GM12878 (cell line): Measurements from ENCODE around the gene HDAC2.

ENCODE experiments used
- ASH2L ChIP-seq: fragments of 300-600, 200-600 bp; sonication (generic); IDR thresholded peaks from 2 replicates; pipeline ENCODE4 v1.6.1; 2017; ENCODE audit warnings: low read depth, mild to moderate bottlenecking, borderline replicate concordance
- CBX5 ChIP-seq: sonication (generic); IDR thresholded peaks from 2 replicates; pipeline ENCODE4 v1.6.1; 2016; ENCODE audit warnings: low read depth, moderate library complexity, mild to moderate bottlenecking, inconsistent platforms
- CTCF ChIP-seq, 3 experiments: IDR thresholded peaks in 2 of 3; conservative IDR thresholded peaks in 1 of 3; 2 replicates each; pipeline ENCODE4 v1.5.1; 2011; ENCODE audit warnings: low read depth in 3 of 3, low read length in 3 of 3, mild to moderate bottlenecking in 3 of 3, control low read depth in 2 of 3, moderate library complexity in 2 of 3, inconsistent platforms in 1 of 3, mixed read lengths in 1 of 3; ENCODE audit not compliant: control insufficient read depth in 2 of 3, insufficient read depth in 1 of 3; ENCODE audit errors: extremely low read depth in 1 of 3
- KDM1A ChIP-seq: fragments of 200-600 bp; sonication (generic); IDR thresholded peaks from 2 replicates; pipeline ENCODE4 v1.6.1; 2016; ENCODE audit warnings: borderline replicate concordance
- NBN ChIP-seq: fragments of 450-650 bp; IDR thresholded peaks from 2 replicates; pipeline ENCODE4 v1.6.1; 2016
- POLR2AphosphoS5 ChIP-seq: IDR thresholded peaks from 2 replicates; pipeline ENCODE4 v1.6.1; 2011; ENCODE audit warnings: mild to moderate bottlenecking, low read length, inconsistent platforms
- SREBF1 ChIP-seq: IDR thresholded peaks from 2 replicates; pipeline ENCODE4 v1.6.1; 2012; ENCODE audit warnings: mild to moderate bottlenecking, low read length
- TAF1 ChIP-seq: IDR thresholded peaks from 2 replicates; pipeline ENCODE4 v1.6.1; 2011; ENCODE audit warnings: mild to moderate bottlenecking, low read depth, low read length, borderline replicate concordance

DNA sequence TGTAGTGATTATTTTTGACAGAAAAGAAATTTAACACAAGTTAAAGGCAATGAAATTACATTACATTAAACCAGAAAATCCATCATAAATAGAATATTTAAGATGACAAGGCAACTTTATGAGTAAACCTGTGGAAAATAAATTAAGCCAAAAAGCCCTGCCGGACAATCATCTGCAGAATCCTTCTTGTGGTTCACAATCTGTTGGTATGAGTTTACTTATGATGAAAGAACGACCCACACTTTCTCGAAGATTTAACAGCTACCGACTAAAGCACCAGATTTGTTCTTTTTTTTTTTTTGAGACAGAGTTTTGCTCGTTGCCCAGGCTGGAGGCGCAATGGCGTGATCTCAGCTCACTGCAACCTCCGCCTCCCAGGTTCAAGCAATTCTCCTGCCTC lies 21.4 kb downstream of the HDAC2 start:
- TF ChIP-seq POLR2AphosphoS5, result no peak
- TF ChIP-seq ASH2L, result no peak
- TF ChIP-seq NBN, result no peak
- no peak for TF ChIP-seq SREBF1
- TF ChIP-seq CTCF (IDR thresholded peaks at IDR 0.05 in 2 of 3, conservative IDR thresholded peaks at IDR 0.05 in 1 of 3; ENCODE audit: control insufficient read depth in 2 of 3, extremely low read depth in 1 of 3, insufficient read depth in 1 of 3, low read depth in 3 of 3, low read length in 3 of 3), result no peak
- TF ChIP-seq CBX5, result no peak
- no peak for TF ChIP-seq TAF1
- TF ChIP-seq KDM1A, result no peak
